Measurements from ENCODE around the gene MYRF. TPM values are rescaled to one million over a fixed set of nuclear protein-coding genes. Genes with fewer than 3 reads are reported as not detected.

The MYRF gene
- total and polyA plus RNA-seq, 2 of the 13 experiments (the other 11 are each of a cell fraction or from before 2014, with no cell fraction given) = 10.2 to 25.9 TPM

DNA sequence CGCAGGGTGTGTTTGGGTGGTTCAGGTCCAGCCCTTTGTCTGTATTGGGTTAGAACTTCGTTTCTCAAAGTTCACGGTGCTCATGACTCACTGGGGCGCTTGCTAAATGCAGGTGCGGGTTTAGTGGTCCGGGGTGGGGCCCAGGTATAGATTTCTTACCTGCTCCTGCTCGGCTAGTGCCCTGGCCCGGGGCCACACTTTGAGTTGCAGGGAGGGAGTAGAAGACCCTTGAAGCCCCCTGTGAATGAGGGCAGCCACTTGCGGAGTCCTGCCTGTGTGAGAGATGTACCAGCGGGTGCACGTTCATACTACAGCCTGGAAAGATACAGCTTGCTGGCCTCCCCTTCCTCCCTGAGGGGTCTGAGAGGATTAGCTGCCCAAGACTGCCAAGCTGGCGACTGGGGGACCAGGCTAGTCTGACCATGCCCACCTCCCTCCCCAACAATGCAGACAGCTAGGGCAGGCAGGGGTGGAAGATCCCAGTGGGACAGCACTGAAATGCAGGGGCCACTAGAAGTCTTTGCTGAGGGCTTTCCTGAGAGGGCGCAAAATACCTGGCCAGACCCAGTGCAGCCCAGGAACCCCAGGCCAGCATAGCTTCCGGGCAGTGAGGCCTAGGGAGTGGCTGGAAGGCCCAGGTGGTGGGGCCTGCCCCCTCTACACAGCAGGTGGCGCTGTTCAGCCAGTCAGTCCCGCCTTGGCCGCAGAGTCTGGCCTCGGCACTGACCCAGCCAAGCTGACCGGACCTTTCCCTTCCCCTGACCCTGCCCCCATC lies 5.1 kb upstream of the MYRF start (continued):
- peak; percentile 77; the same call in 1 of the 2 replicates for TF ChIP-seq ZSCAN21 (CRISPR knock-in tag; IDR thresholded peaks at IDR 0.05; ENCODE audit: borderline replicate concordance)
- no peak for TF ChIP-seq ZNF263 (CRISPR knock-in tag; IDR thresholded peaks at IDR 0.05)
- TF ChIP-seq SOX13 (IDR thresholded peaks at IDR 0.05) = no peak
- peak in 1 of 2 experiments; percentile 45; a peak in 1 of 4 replicates for TF ChIP-seq SOX13 (CRISPR knock-in tag; conservative IDR thresholded peaks at IDR 0.05 in 1 of 2, IDR thresholded peaks at IDR 0.05 in 1 of 2)
- TF ChIP-seq ZNF768 (CRISPR knock-in tag; IDR thresholded peaks at IDR 0.05) = peak; percentile 57; the same call in 1 of the 2 replicates
- TF ChIP-seq MEIS2 (CRISPR knock-in tag; IDR thresholded peaks at IDR 0.05) = peak; percentile 14; the same call in 1 of the 2 replicates
- TF ChIP-seq ZNF879 (CRISPR knock-in tag; IDR thresholded peaks at IDR 0.05) = no peak
- no peak for TF ChIP-seq ZNF431 (CRISPR knock-in tag; IDR thresholded peaks at IDR 0.05; ENCODE audit: borderline replicate concordance, low read depth)
- TF ChIP-seq, protein P1, sequence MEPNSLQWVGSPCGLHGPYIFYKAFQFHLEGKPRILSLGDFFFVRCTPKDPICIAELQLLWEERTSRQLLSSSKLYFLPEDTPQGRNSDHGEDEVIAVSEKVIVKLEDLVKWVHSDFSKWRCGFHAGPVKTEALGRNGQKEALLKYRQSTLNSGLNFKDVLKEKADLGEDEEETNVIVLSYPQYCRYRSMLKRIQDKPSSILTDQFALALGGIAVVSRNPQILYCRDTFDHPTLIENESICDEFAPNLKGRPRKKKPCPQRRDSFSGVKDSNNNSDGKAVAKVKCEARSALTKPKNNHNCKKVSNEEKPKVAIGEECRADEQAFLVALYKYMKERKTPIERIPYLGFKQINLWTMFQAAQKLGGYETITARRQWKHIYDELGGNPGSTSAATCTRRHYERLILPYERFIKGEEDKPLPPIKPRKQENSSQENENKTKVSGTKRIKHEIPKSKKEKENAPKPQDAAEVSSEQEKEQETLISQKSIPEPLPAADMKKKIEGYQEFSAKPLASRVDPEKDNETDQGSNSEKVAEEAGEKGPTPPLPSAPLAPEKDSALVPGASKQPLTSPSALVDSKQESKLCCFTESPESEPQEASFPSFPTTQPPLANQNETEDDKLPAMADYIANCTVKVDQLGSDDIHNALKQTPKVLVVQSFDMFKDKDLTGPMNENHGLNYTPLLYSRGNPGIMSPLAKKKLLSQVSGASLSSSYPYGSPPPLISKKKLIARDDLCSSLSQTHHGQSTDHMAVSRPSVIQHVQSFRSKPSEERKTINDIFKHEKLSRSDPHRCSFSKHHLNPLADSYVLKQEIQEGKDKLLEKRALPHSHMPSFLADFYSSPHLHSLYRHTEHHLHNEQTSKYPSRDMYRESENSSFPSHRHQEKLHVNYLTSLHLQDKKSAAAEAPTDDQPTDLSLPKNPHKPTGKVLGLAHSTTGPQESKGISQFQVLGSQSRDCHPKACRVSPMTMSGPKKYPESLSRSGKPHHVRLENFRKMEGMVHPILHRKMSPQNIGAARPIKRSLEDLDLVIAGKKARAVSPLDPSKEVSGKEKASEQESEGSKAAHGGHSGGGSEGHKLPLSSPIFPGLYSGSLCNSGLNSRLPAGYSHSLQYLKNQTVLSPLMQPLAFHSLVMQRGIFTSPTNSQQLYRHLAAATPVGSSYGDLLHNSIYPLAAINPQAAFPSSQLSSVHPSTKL (CRISPR knock-in tag; IDR thresholded peaks at IDR 0.05) = peak; percentile 48
- TF ChIP-seq ZNF605 (CRISPR knock-in tag; IDR thresholded peaks at IDR 0.05) = peak; percentile 49
- no peak for TF ChIP-seq ZBTB2 (CRISPR knock-in tag; IDR thresholded peaks at IDR 0.05; ENCODE audit: low read depth)
- TF ChIP-seq ZNF749 (CRISPR knock-in tag; IDR thresholded peaks at IDR 0.05; ENCODE audit: borderline replicate concordance) = peak; percentile 40; the same call in 1 of the 2 replicates
- TF ChIP-seq, protein P2, sequence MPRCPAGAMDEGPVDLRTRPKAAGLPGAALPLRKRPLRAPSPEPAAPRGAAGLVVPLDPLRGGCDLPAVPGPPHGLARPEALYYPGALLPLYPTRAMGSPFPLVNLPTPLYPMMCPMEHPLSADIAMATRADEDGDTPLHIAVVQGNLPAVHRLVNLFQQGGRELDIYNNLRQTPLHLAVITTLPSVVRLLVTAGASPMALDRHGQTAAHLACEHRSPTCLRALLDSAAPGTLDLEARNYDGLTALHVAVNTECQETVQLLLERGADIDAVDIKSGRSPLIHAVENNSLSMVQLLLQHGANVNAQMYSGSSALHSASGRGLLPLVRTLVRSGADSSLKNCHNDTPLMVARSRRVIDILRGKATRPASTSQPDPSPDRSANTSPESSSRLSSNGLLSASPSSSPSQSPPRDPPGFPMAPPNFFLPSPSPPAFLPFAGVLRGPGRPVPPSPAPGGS (CRISPR knock-in tag; IDR thresholded peaks at IDR 0.05) = no peak
- TF ChIP-seq, protein P3, sequence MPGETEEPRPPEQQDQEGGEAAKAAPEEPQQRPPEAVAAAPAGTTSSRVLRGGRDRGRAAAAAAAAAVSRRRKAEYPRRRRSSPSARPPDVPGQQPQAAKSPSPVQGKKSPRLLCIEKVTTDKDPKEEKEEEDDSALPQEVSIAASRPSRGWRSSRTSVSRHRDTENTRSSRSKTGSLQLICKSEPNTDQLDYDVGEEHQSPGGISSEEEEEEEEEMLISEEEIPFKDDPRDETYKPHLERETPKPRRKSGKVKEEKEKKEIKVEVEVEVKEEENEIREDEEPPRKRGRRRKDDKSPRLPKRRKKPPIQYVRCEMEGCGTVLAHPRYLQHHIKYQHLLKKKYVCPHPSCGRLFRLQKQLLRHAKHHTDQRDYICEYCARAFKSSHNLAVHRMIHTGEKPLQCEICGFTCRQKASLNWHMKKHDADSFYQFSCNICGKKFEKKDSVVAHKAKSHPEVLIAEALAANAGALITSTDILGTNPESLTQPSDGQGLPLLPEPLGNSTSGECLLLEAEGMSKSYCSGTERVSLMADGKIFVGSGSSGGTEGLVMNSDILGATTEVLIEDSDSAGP (CRISPR knock-in tag; IDR thresholded peaks at IDR 0.05; ENCODE audit: borderline replicate concordance) = peak; percentile 76
- TF ChIP-seq JUNB (CRISPR knock-in tag; IDR thresholded peaks at IDR 0.05; ENCODE audit: borderline replicate concordance) = no peak
- no peak for TF ChIP-seq CEBPZ (IDR thresholded peaks at IDR 0.05; ENCODE audit: low read length)

Data from HepG2 (cell line).